H1 (cell line): ENCODE measurements around the gene COL5A1. TPM values are rescaled to one million over a fixed set of nuclear protein-coding genes. Genes with fewer than 3 reads are reported as not detected.

Experiments used
- CTCF ChIA-PET: fragments of 300-600 bp; sonication (Branson Sonifier 250); formaldehyde crosslinking; loops from one replicate; lab custom pipeline; 2021; ENCODE audit not compliant: partially characterized antibody; lab: Charles Lee
- POLR2A ChIA-PET: fragments of 300-600 bp; sonication (Branson Sonifier 250); formaldehyde crosslinking; loops from one replicate; lab custom pipeline; 2021; ENCODE audit warnings: inconsistent platforms; ENCODE audit not compliant: partially characterized antibody; lab: Charles Lee
- DNase-seq, 2 experiments: peaks; one replicate each; pipeline versions ENCODE4 v3.0.0 to v3.0.0-alpha.2; 2010 to 2022; ENCODE audit warnings: low spot score in 2 of 2, low read depth in 1 of 2, mixed read lengths in 1 of 2
- FAIRE-seq: peaks from 2 replicates; lab custom pipeline; 2011; peaks lifted over from hg19 to GRCh38; lab: Jason Lieb, UNC
- H2AFZ ChIP-seq: 2 replicates; pipeline ENCODE4 v1.8.1; 2012; ENCODE audit warnings: low read length, inconsistent platforms
- H2AK5ac ChIP-seq: 2 replicates; pipeline ENCODE4 v1.6.1; 2013; ENCODE audit warnings: low read depth, low read length
- H2BK120ac ChIP-seq: replicated peaks from 2 replicates; pipeline ENCODE3; 2013; ENCODE audit warnings: low read depth, low read length, inconsistent platforms
- H2BK12ac ChIP-seq: 2 replicates; pipeline ENCODE4 v1.6.1; 2013; ENCODE audit warnings: low read depth, low read length
- H2BK15ac ChIP-seq: 2 replicates; pipeline ENCODE4 v1.6.1; 2013; ENCODE audit warnings: low read length
- H2BK20ac ChIP-seq: 2 replicates; pipeline ENCODE4 v1.6.1; 2013; ENCODE audit warnings: low read length
- H2BK5ac ChIP-seq: 2 replicates; pipeline ENCODE4 v1.6.1; 2013; ENCODE audit warnings: low read depth, low read length
- H3K14ac ChIP-seq: 2 replicates; pipeline ENCODE4 v1.6.1; 2013; ENCODE audit warnings: inconsistent platforms; ENCODE audit not compliant: insufficient read length
- H3K18ac ChIP-seq: 2 replicates; pipeline ENCODE4 v1.6.1; 2013; ENCODE audit warnings: low read length; ENCODE audit errors: extremely low read depth
- H3K23ac ChIP-seq: 2 replicates; pipeline ENCODE4 v1.6.1; 2013; ENCODE audit warnings: inconsistent platforms; ENCODE audit not compliant: insufficient read length
- H3K23me2 ChIP-seq: 2 replicates; pipeline ENCODE4 v1.6.1; 2013; ENCODE audit warnings: low read depth, low read length
- H3K27ac ChIP-seq: 2 replicates; pipeline ENCODE4 v1.6.1; 2011; ENCODE audit warnings: low read depth, low read length, inconsistent platforms
- H3K27me3 ChIP-seq, 4 experiments: replicated peaks in 1 of 4; 1 replicate in 1 of 4; 2 replicates in 3 of 4; pipeline versions ENCODE4 v1.6.1 to v1.8.1; 2011 to 2013; ENCODE audit warnings: low read length in 3 of 4, mild to moderate bottlenecking in 3 of 4, inconsistent platforms in 2 of 4, mixed read lengths in 2 of 4, moderate library complexity in 1 of 4; ENCODE audit not compliant: control insufficient read depth in 3 of 4, insufficient read depth in 3 of 4; ENCODE audit errors: extremely low read depth in 1 of 4
- H3K36me3 ChIP-seq, 4 experiments: 2 replicates each; pipeline versions ENCODE4 v1.6.1 to v1.8.1; 2011 to 2013; ENCODE audit warnings: mild to moderate bottlenecking in 4 of 4, low read length in 3 of 4, moderate library complexity in 2 of 4, control low read depth in 1 of 4, inconsistent platforms in 1 of 4; ENCODE audit not compliant: insufficient read depth in 4 of 4, control insufficient read depth in 2 of 4
- H3K4ac ChIP-seq: replicated peaks from 2 replicates; pipeline ENCODE3; 2013; ENCODE audit warnings: low read length, low read depth, mixed read lengths, inconsistent platforms; ENCODE audit not compliant: insufficient read length
- H3K4me1 ChIP-seq, 4 experiments: replicated peaks in 1 of 4; 1 replicate in 1 of 4; 2 replicates in 3 of 4; pipeline versions ENCODE4 v1.6.1 to v1.8.1; 2011 to 2013; ENCODE audit warnings: low read length in 3 of 4, inconsistent platforms in 2 of 4, mixed read lengths in 1 of 4; ENCODE audit not compliant: insufficient read depth in 4 of 4, control insufficient read depth in 3 of 4
- H3K4me2 ChIP-seq, 2 experiments: 2 replicates each; pipeline versions ENCODE4 v1.6.1 to v1.8.1; 2011 to 2013; ENCODE audit warnings: low read depth in 2 of 2, low read length in 2 of 2, control low read depth in 1 of 2, inconsistent platforms in 1 of 2, mild to moderate bottlenecking in 1 of 2; ENCODE audit not compliant: insufficient read depth in 1 of 2
- H3K4me3 ChIP-seq, 4 experiments: fragments of 200-600, 300-600 bp in 1 of 4; sonication (generic), shearing (Covaris generic), sonication (Bioruptor Twin) in 1 of 4; 2 replicates each; pipeline versions ENCODE4 v1.5.1 to v1.8.1; 2011 to 2016; ENCODE audit warnings: low read length in 4 of 4, low read depth in 3 of 4, control low read depth in 2 of 4, inconsistent platforms in 2 of 4, mild to moderate bottlenecking in 2 of 4, mixed read lengths in 1 of 4, moderate library complexity in 1 of 4; ENCODE audit not compliant: insufficient read depth in 2 of 4; ENCODE audit errors: extremely low read depth in 1 of 4
- H3K56ac ChIP-seq: replicated peaks from 2 replicates; pipeline ENCODE3; 2013; ENCODE audit warnings: low read depth, mild to moderate bottlenecking, mixed read lengths, low read length, inconsistent platforms; ENCODE audit not compliant: insufficient read length
- H3K79me1 ChIP-seq: 2 replicates; pipeline ENCODE4 v1.6.1; 2013; ENCODE audit warnings: low read depth, low read length, control low read depth
- H3K79me2 ChIP-seq, 2 experiments: 2 replicates each; pipeline versions ENCODE4 v1.6.1 to v1.8.1; 2012 to 2013; ENCODE audit warnings: low read length in 2 of 2, mild to moderate bottlenecking in 2 of 2, inconsistent platforms in 1 of 2; ENCODE audit not compliant: insufficient read depth in 2 of 2, control insufficient read depth in 1 of 2
- H3K9ac ChIP-seq, 4 experiments: replicated peaks in 1 of 4; 1 replicate in 1 of 4; 2 replicates in 3 of 4; pipeline versions ENCODE4 v1.6.1 to v1.8.1; 2011 to 2013; ENCODE audit warnings: low read depth in 3 of 4, low read length in 3 of 4, control low read depth in 2 of 4, mild to moderate bottlenecking in 2 of 4, moderate library complexity in 2 of 4, inconsistent platforms in 1 of 4; ENCODE audit errors: extremely low read depth in 1 of 4
- H3K9me3 ChIP-seq, 2 experiments: 2 replicates each; pipeline versions ENCODE4 v1.6.1 to v1.8.1; 2012 to 2013; ENCODE audit warnings: mild to moderate bottlenecking in 2 of 2, moderate library complexity in 2 of 2, control low read depth in 1 of 2, inconsistent platforms in 1 of 2, low read depth in 1 of 2, low read length in 1 of 2, mixed read lengths in 1 of 2; ENCODE audit not compliant: insufficient read depth in 2 of 2
- H4K20me1 ChIP-seq, 2 experiments: replicated peaks in 1 of 2; 2 replicates each; pipeline versions ENCODE3 to v1.8.1; 2011 to 2013; ENCODE audit warnings: inconsistent platforms in 2 of 2, low read length in 2 of 2, mild to moderate bottlenecking in 1 of 2; ENCODE audit not compliant: insufficient read depth in 2 of 2, control insufficient read depth in 1 of 2
- H4K5ac ChIP-seq: 2 replicates; pipeline ENCODE4 v1.6.1; 2013; ENCODE audit warnings: low read length, low read depth, mixed read lengths, inconsistent platforms; ENCODE audit not compliant: insufficient read length
- H4K8ac ChIP-seq: 2 replicates; pipeline ENCODE4 v1.8.0; 2013; ENCODE audit warnings: mild to moderate bottlenecking, moderate library complexity, low read length, inconsistent platforms; ENCODE audit not compliant: insufficient read depth; ENCODE audit errors: extremely low read depth
- H4K91ac ChIP-seq: replicated peaks from 2 replicates; pipeline ENCODE3; 2013; ENCODE audit warnings: low read length, mixed read lengths, inconsistent platforms; ENCODE audit not compliant: insufficient read length
- BACH1 ChIP-seq: IDR thresholded peaks from 2 replicates; pipeline ENCODE4 v1.6.1; 2012; ENCODE audit warnings: low read length, improper control_type of control experiment
- CBX5 ChIP-seq: fragments of 300-800, 300-1000 bp; sonication (generic); IDR thresholded peaks from 2 replicates; pipeline ENCODE4 v1.7.1; 2016; ENCODE audit warnings: antibody characterized with exemption, low read length, low read depth
- CHD1 ChIP-seq: IDR thresholded peaks from 2 replicates; pipeline ENCODE4 v1.6.1; 2012; ENCODE audit warnings: low read depth, low read length, improper control_type of control experiment
- CTBP2 ChIP-seq: IDR thresholded peaks from 2 replicates; pipeline ENCODE4 v1.7.0; 2011; ENCODE audit warnings: borderline replicate concordance, mild to moderate bottlenecking, moderate library complexity, mixed read lengths, low read length; ENCODE audit not compliant: insufficient read depth, insufficient read length
- EGR1 ChIP-seq: IDR thresholded peaks from 2 replicates; pipeline ENCODE4 v1.6.1; 2011; ENCODE audit warnings: low read depth, low read length, borderline replicate concordance
- GTF2F1 ChIP-seq: IDR thresholded peaks from 2 replicates; pipeline ENCODE4 v1.6.1; 2012; ENCODE audit warnings: low read depth, low read length, improper control_type of control experiment, borderline replicate concordance
- RFX5 ChIP-seq: IDR thresholded peaks from 2 replicates; pipeline ENCODE4 v1.6.1; 2011; ENCODE audit warnings: low read depth, low read length, improper control_type of control experiment, borderline replicate concordance
- RNF2 ChIP-seq: fragments of 200-900, 300-1000 bp; sonication (generic); IDR thresholded peaks from 2 replicates; pipeline ENCODE4 v1.7.1; 2016; ENCODE audit warnings: borderline replicate concordance, low read depth, mild to moderate bottlenecking, antibody characterized with exemption, low read length; ENCODE audit not compliant: poor library complexity, severe bottlenecking; ENCODE audit errors: missing control alignments
- SIX5 ChIP-seq: IDR thresholded peaks from 2 replicates; pipeline ENCODE4 v1.6.1; 2011; ENCODE audit warnings: mild to moderate bottlenecking, low read depth, low read length
- USF2 ChIP-seq: IDR thresholded peaks from 2 replicates; pipeline ENCODE4 v1.6.1; 2011; ENCODE audit warnings: low read length, improper control_type of control experiment
- WGBS, 2 experiments: shearing (Covaris generic) in 1 of 2; methylation state at CpG; one replicate each; pipeline versions ENCODE4 v1.1.6 to v1.1.7; 2013 to 2015; ENCODE audit warnings: low lambda C conversion rate in 2 of 2, mixed read lengths in 2 of 2, inconsistent platforms in 1 of 2, low coverage in 1 of 2, missing lambda C conversion rate in 1 of 2; ENCODE audit not compliant: insufficient replicate concordance in 2 of 2, insufficient coverage in 1 of 2, insufficient read length in 1 of 2; ENCODE audit errors: extremely low coverage in 1 of 2, missing lambda C conversion rate in 1 of 2; 5-methylcytosine and 5-hydroxymethylcytosine counted together
- polyA plus RNA-seq, 7 experiments: library from polyadenylated mRNA; depleted of rRNA in 3 of 7; stranded (reverse) in 5 of 7; unstranded in 2 of 7; fragments of >200 nt in 5 of 7; fragments of 200-250 nt in 2 of 7; gene quantifications; 1 replicate in 5 of 7; 2 replicates in 1 of 7; 4 replicates in 1 of 7; pipeline versions ENCODE4 v1.2.1 to v1.2.3, GENCODE V29; 2011 to 2013; ENCODE audit warnings: missing spikeins in 2 of 7, mixed read lengths in 2 of 7
- total RNA-seq: library from RNA; stranded (reverse); fragmentation: NEBNext Ultra II Directional; extraction: Animal tissue kit (Norgen Biotek cat#: 25700); gene quantifications from 2 replicates; pipeline ENCODE4 v1.2.1, GENCODE V29; 2021

COL5A1 gene
- total and polyA plus RNA-seq, 2 of the 8 experiments (the other 6 are each of a cell fraction or from before 2014, with no cell fraction given), result 3.8 to 12.0 TPM

GRCh38 chr9:134597041-134597913 lies 44.3 kb upstream of the COL5A1 start:
- WGBS, 2 experiments, result 87% methylated on average over 24 of the region's 25 CpGs; no CpG with 5 or more reads in 1 of the 2 experiments
- H2BK120ac ChIP-seq, result no peak overlapping the region
- H3K4me3 ChIP-seq, result no peak overlapping the region
- no peaks in the 10 kb centered on the region for H4K20me1 ChIP-seq
- no peak overlapping the region for H3K14ac ChIP-seq
- no peak overlapping the region for H3K18ac ChIP-seq
- H3K79me2 ChIP-seq, result no peaks in the 10 kb centered on the region
- no peak overlapping the region for H2AK5ac ChIP-seq
- DNase-seq, result no peak
- no peak overlapping the region for H4K8ac ChIP-seq
- H2AFZ ChIP-seq, result no peak overlapping the region
- no peak overlapping the region for H4K91ac ChIP-seq
- H3K23me2 ChIP-seq, result no peaks in the 10 kb centered on the region
- no peak overlapping the region for H3K9ac ChIP-seq
- H4K5ac ChIP-seq, result no peak overlapping the region
- H2BK15ac ChIP-seq, result no peak overlapping the region; the same call in 1 of the 2 replicates
- POLR2A ChIA-PET, result no interaction called here
- no peak overlapping the region for H3K27ac ChIP-seq
- no peak for FAIRE-seq
- H3K79me1 ChIP-seq, result no peaks in the 10 kb centered on the region
- no peak overlapping the region for H3K4me2 ChIP-seq
- H3K9me3 ChIP-seq, result peaks cover 0 to 5% of the 10 kb centered on the region in 2 experiments; a peak in 1 of 4 replicates
- H2BK20ac ChIP-seq, result no peak overlapping the region
- H2BK12ac ChIP-seq, result no peak overlapping the region
- H3K4me1 ChIP-seq, result no peaks in the 10 kb centered on the region
- no peaks in the 10 kb centered on the region for H3K36me3 ChIP-seq
- no peaks in the 10 kb centered on the region; a peak in 1 of 7 replicates for H3K27me3 ChIP-seq
- no peak overlapping the region for H3K4ac ChIP-seq
- no peak overlapping the region for H3K56ac ChIP-seq
- CTCF ChIA-PET, result interaction anchor here (1.5 to 2.2 kb wide), 3 partner anchors 25 to 149 kb away, joined by 3 to 8 read pairs (median 3); no protein-coding TSS in a partner anchor
- no peak overlapping the region for H2BK5ac ChIP-seq
- H3K23ac ChIP-seq, result no peak overlapping the region
- TF ChIP-seq EGR1 (no peak), RFX5 (no peak), BACH1 (no peak), GTF2F1 (no peak), CTBP2 (no peak), SIX5 (no peak), CHD1 (no peak), USF2 (no peak), CBX5 (no peak), RNF2 (no peak)
